Liver (tissue), 9 donors: ENCODE results near the gene CPS1. TPM values are rescaled to one million over a fixed set of nuclear protein-coding genes. Genes with fewer than 3 reads are reported as not detected.

Experiments
- DNase-seq: peaks from one replicate; pipeline ENCODE4 v3.0.0-alpha.2; 2017; ENCODE audit warnings: low spot score
- H3K27ac ChIP-seq, 2 donors: one replicate each; pipeline ENCODE4 v1.7.0; 2013; ENCODE audit warnings: inconsistent platforms in 2 of 2, low read length in 2 of 2, control low read depth in 1 of 2, low read depth in 1 of 2, mild to moderate bottlenecking in 1 of 2
- H3K27me3 ChIP-seq, 4 donors: one replicate each; pipeline versions ENCODE4 v1.6.1 to v1.7.0; 2013; ENCODE audit warnings: low read length in 3 of 4, inconsistent platforms in 1 of 4, mild to moderate bottlenecking in 1 of 4, moderate library complexity in 1 of 4; ENCODE audit not compliant: control insufficient read depth in 4 of 4, insufficient read depth in 4 of 4
- H3K36me3 ChIP-seq, 4 donors: one replicate each; pipeline versions ENCODE4 v1.6.1 to v1.7.0; 2013; ENCODE audit warnings: low read length in 3 of 4, mild to moderate bottlenecking in 3 of 4, low read depth in 1 of 4, moderate library complexity in 1 of 4; ENCODE audit not compliant: control insufficient read depth in 4 of 4, insufficient read depth in 3 of 4
- H3K4me1 ChIP-seq, 4 donors: one replicate each; pipeline versions ENCODE4 v1.6.1 to v1.7.0; 2013; ENCODE audit warnings: low read length in 3 of 4, mild to moderate bottlenecking in 3 of 4, moderate library complexity in 1 of 4; ENCODE audit not compliant: control insufficient read depth in 4 of 4, insufficient read depth in 4 of 4
- H3K4me3 ChIP-seq, 3 donors: one replicate each; pipeline versions ENCODE4 v1.6.1 to v1.7.0; 2013; ENCODE audit warnings: low read length in 3 of 3, control low read depth in 1 of 3, low read depth in 1 of 3, mild to moderate bottlenecking in 1 of 3
- H3K9ac ChIP-seq, 2 donors: one replicate each; pipeline ENCODE4 v1.7.0; 2013; ENCODE audit warnings: low read length in 2 of 2, mild to moderate bottlenecking in 2 of 2, moderate library complexity in 2 of 2, control low read depth in 1 of 2, low read depth in 1 of 2
- H3K9me3 ChIP-seq, 4 donors: one replicate each; pipeline versions ENCODE4 v1.6.1 to v1.7.0; 2013; ENCODE audit warnings: low read length in 3 of 4; ENCODE audit not compliant: control insufficient read depth in 4 of 4
- ATF3 ChIP-seq: IDR thresholded peaks from 2 replicates; pipeline ENCODE4 v1.6.1; 2016; ENCODE audit warnings: antibody characterized with exemption
- CTCF ChIP-seq: fragments of 150-350 bp; IDR thresholded peaks from 2 replicates; pipeline ENCODE4 v1.5.1; 2017; ENCODE audit warnings: improper control_type of control experiment, low read depth, low read length; ENCODE audit not compliant: missing input control
- EGR1 ChIP-seq, 2 donors: IDR thresholded peaks; 2 replicates each; pipeline ENCODE4 v1.6.1; 2016 to 2018; ENCODE audit warnings: antibody characterized with exemption in 2 of 2, low read depth in 2 of 2
- FOXA1 ChIP-seq: IDR thresholded peaks from 2 replicates; pipeline ENCODE4 v1.6.1; 2016; ENCODE audit warnings: antibody characterized with exemption
- FOXA2 ChIP-seq: IDR thresholded peaks from 2 replicates; pipeline ENCODE4 v1.6.1; 2016; ENCODE audit warnings: antibody characterized with exemption
- GABPA ChIP-seq, 2 donors: IDR thresholded peaks in 1 of 2; conservative IDR thresholded peaks in 1 of 2; 2 replicates each; pipeline ENCODE4 v1.6.1; 2016; ENCODE audit warnings: antibody characterized with exemption in 2 of 2, mild to moderate bottlenecking in 1 of 2, moderate library complexity in 1 of 2
- HNF4A ChIP-seq, 2 donors: conservative IDR thresholded peaks; 2 replicates each; pipeline ENCODE4 v1.6.1; 2016; ENCODE audit warnings: antibody characterized with exemption in 2 of 2, mild to moderate bottlenecking in 2 of 2
- HNF4G ChIP-seq: IDR thresholded peaks from 2 replicates; pipeline ENCODE4 v1.6.1; 2016; ENCODE audit warnings: antibody characterized with exemption
- JUND ChIP-seq, 2 donors: IDR thresholded peaks; 2 replicates each; pipeline ENCODE4 v1.6.1; 2016; ENCODE audit warnings: antibody characterized with exemption in 2 of 2
- NR2F2 ChIP-seq: IDR thresholded peaks from 2 replicates; pipeline ENCODE4 v1.6.1; 2016; ENCODE audit warnings: antibody characterized with exemption
- RAD21 ChIP-seq, 2 donors: IDR thresholded peaks; 2 replicates each; pipeline ENCODE4 v1.6.1; 2016; ENCODE audit warnings: antibody characterized with exemption in 2 of 2, mild to moderate bottlenecking in 2 of 2
- REST ChIP-seq: IDR thresholded peaks from 2 replicates; pipeline ENCODE4 v1.6.1; 2016; ENCODE audit warnings: antibody characterized with exemption, mild to moderate bottlenecking
- RXRA ChIP-seq, 2 donors: IDR thresholded peaks; 2 replicates each; pipeline ENCODE4 v1.6.1; 2017 to 2018; ENCODE audit warnings: antibody characterized with exemption in 2 of 2, mild to moderate bottlenecking in 1 of 2
- SP1 ChIP-seq: IDR thresholded peaks from 2 replicates; pipeline ENCODE4 v1.6.1; 2018; ENCODE audit warnings: antibody characterized with exemption, mild to moderate bottlenecking
- TAF1 ChIP-seq: conservative IDR thresholded peaks from 2 replicates; pipeline ENCODE4 v1.6.1; 2016; ENCODE audit warnings: antibody characterized with exemption, mild to moderate bottlenecking
- YY1 ChIP-seq: IDR thresholded peaks from 2 replicates; pipeline ENCODE4 v1.6.1; 2016; ENCODE audit warnings: antibody characterized with exemption, mild to moderate bottlenecking
- WGBS: extraction: QIAGEN DNeasy Blood & Tissue Kit; methylation state at CpG from one replicate; pipeline ENCODE4 v1.1.7; 2013; 5-methylcytosine and 5-hydroxymethylcytosine counted together
- polyA plus RNA-seq, 2 donors: library from polyadenylated mRNA; stranded (reverse) in 1 of 2; unstranded in 1 of 2; fragments of 200-250 nt in 1 of 2; fragments of >200 nt in 1 of 2; fragmentation: Nextera tagmentation in 1 of 2; extraction: Ambion mirVana in 1 of 2; gene quantifications; one replicate each; pipeline versions ENCODE4 v1.2.1 to v1.2.3, GENCODE V29; 2013 to 2015
- total RNA-seq, 2 donors: library from RNA; depleted of rRNA; stranded (reverse); fragments of >200 nt; gene quantifications; one replicate each; pipeline ENCODE4 v1.2.3, GENCODE V29; 2014
- TF ChIP-seq, protein P1 (sequence below): IDR thresholded peaks from 2 replicates; pipeline ENCODE4 v1.6.1; 2016; ENCODE audit warnings: antibody characterized with exemption
- donor health status: healthy.
- donor health status: healthy.
- donor health status: healthy.
- donor health status: healthy.
- donor health status: healthy.

The CPS1 gene
- total and polyA plus RNA-seq, 4 donors, result 469 to 930 (median 575) TPM

DNA sequence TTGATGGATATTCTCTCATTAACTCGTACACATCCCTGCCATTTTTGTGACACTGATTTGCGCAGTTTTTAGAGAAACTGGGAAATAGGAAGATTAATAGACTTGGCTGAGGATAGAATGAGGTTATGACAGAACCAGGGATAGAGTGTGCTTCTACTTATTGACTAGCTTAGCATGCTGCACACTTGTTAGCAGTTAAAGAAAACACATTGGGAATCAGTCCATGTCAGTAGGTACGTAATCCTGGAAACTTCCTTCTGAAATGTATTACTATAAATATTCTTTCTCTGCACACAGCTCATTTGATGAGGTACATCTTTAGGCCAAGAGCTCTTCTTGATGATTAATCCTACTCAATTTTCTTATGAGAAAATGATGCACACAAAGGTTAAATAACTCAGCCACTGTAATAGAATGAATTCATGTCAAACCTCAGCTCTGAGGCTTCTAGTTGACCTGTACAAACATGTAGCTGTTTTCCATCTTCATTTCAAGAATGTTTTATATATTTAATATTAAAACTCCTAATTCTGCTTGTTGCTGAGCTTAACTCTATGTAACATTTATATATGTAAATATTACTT, 12.3 kb upstream of the CPS1 start:
- peak overlapping the region in 1 of 2 donors; percentile 19 for H3K27ac ChIP-seq
- no peaks in the 10 kb centered on the region for H3K9me3 ChIP-seq
- no peak overlapping the region for H3K4me3 ChIP-seq
- no peaks in the 10 kb centered on the region for H3K27me3 ChIP-seq
- no peak overlapping the region for H3K9ac ChIP-seq
- no peaks in the 10 kb centered on the region for H3K36me3 ChIP-seq
- TF ChIP-seq RXRA (IDR thresholded peaks at IDR 0.05) (no peak), NR2F2 (no peak), TAF1 (no peak), HNF4A (conservative IDR thresholded peaks at IDR 0.05) (no peak), FOXA2 (no peak), CTCF (no peak), SP1 (no peak), FOXA1 (no peak), REST (no peak), GABPA (IDR thresholded peaks at IDR 0.05 in 1 of 2, conservative IDR thresholded peaks at IDR 0.05 in 1 of 2) (no peak), YY1 (no peak), RAD21 (IDR thresholded peaks at IDR 0.05) (no peak), HNF4G (no peak), ATF3 (no peak)
- TF ChIP-seq, protein P1, sequence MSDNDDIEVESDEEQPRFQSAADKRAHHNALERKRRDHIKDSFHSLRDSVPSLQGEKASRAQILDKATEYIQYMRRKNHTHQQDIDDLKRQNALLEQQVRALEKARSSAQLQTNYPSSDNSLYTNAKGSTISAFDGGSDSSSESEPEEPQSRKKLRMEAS, result no peak
- WGBS, result 93% methylated on average over 3 of the region's 3 CpGs
- DNase-seq, result no peak
- H3K4me1 ChIP-seq, result peaks cover 6 to 53% (median 49%) of the 10 kb centered on the region in 4 donors

DNA sequence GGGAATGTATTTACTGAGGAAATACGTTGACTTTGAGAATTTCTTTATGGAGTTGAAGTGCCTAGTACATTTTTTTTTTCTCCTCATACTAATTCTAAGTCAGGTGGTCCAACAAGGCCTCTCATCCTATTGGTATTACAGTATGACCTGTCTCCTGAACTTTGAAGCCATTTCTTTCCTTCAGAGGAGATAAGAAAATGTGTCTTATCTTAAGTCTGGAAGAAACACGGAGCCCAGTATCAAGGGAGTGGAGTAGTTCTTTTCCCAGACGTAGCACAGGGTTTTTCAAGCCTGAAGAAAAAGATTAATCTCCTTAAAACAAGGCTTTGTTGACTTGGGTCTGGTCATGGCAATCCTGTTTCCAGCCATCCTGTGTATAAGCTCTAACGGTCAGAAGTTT, 11.6 kb upstream of the CPS1 start:
- TF ChIP-seq FOXA2 (no peak), SP1 (no peak), GABPA (IDR thresholded peaks at IDR 0.05 in 1 of 2, conservative IDR thresholded peaks at IDR 0.05 in 1 of 2) (no peak), TAF1 (no peak), HNF4G (no peak), EGR1 (IDR thresholded peaks at IDR 0.05; ENCODE audit: low read depth in 2 of 2) (no peak), HNF4A (conservative IDR thresholded peaks at IDR 0.05) (no peak), REST (no peak), JUND (IDR thresholded peaks at IDR 0.05) (no peak), NR2F2 (no peak)
- no peaks in the 10 kb centered on the region for H3K9me3 ChIP-seq
- WGBS, result 68% methylated on average over 4 of the region's 4 CpGs
- DNase-seq, result no peak
- H3K4me1 ChIP-seq, result peaks cover 6 to 53% (median 49%) of the 10 kb centered on the region in 4 donors
- no peak overlapping the region for H3K27ac ChIP-seq
- no peak overlapping the region for H3K4me3 ChIP-seq
- no peaks in the 10 kb centered on the region for H3K36me3 ChIP-seq
- H3K9ac ChIP-seq, result no peak overlapping the region
- H3K27me3 ChIP-seq, result no peaks in the 10 kb centered on the region
